HepG2 (cell line): ENCODE data around the gene PPP1R15B. TPM values are rescaled to one million over a fixed set of nuclear protein-coding genes. Genes with fewer than 3 reads are reported as not detected.

Experiments used
- DBP ChIP-seq: sonication (generic); formaldehyde crosslinking; IDR thresholded peaks from 2 replicates; pipeline ENCODE4 v1.4.0; 2020; ENCODE audit warnings: missing genetic modification reagents; ENCODE audit errors: not compliant biosample characterization
- IKZF5 ChIP-seq: IDR thresholded peaks from 2 replicates; pipeline ENCODE4 v1.6.1; 2018; ENCODE audit warnings: missing genetic modification reagents, mild to moderate bottlenecking, missing compliant biosample characterization
- KAT7 ChIP-seq: IDR thresholded peaks from 2 replicates; pipeline ENCODE4 v1.6.1; 2018; ENCODE audit warnings: borderline replicate concordance, missing compliant biosample characterization
- KAT8 ChIP-seq: IDR thresholded peaks from 2 replicates; pipeline ENCODE4 v1.6.1; 2016; ENCODE audit warnings: missing genetic modification reagents, missing compliant biosample characterization
- KIAA2018 ChIP-seq: sonication (generic); formaldehyde crosslinking; IDR thresholded peaks from 2 replicates; pipeline ENCODE4 v1.5.0; 2020; ENCODE audit warnings: mild to moderate bottlenecking, missing genetic modification reagents, borderline replicate concordance
- PCBP1 ChIP-seq: fragments of 200-400 bp; formaldehyde crosslinking; IDR thresholded peaks from 2 replicates; pipeline ENCODE4 v1.6.1; 2017; ENCODE audit warnings: mild to moderate bottlenecking, low read depth, low read length, borderline replicate concordance
- SRSF9 ChIP-seq: fragments of 200-400 bp; formaldehyde crosslinking; IDR thresholded peaks from 2 replicates; pipeline ENCODE4 v1.6.1; 2018; ENCODE audit warnings: borderline replicate concordance, mild to moderate bottlenecking, low read depth, low read length; ENCODE audit not compliant: insufficient read depth, poor library complexity, severe bottlenecking
- ZKSCAN5 ChIP-seq: sonication (generic); formaldehyde crosslinking; IDR thresholded peaks from 2 replicates; pipeline ENCODE4 v1.5.1; 2020; ENCODE audit warnings: mild to moderate bottlenecking, missing genetic modification reagents
- ZKSCAN8 ChIP-seq: IDR thresholded peaks from 2 replicates; pipeline ENCODE4 v1.6.1; 2016; ENCODE audit warnings: borderline replicate concordance, missing genetic modification reagents, missing compliant biosample characterization
- ZNF160 ChIP-seq: sonication (generic); formaldehyde crosslinking; IDR thresholded peaks from 2 replicates; pipeline ENCODE4 v1.8.0; 2022; ENCODE audit warnings: mild to moderate bottlenecking, inconsistent platforms, missing genetic modification reagents
- ZNF30 ChIP-seq: sonication (generic); formaldehyde crosslinking; IDR thresholded peaks from 2 replicates; pipeline ENCODE4 v1.5.0; 2020; ENCODE audit warnings: mild to moderate bottlenecking, missing genetic modification reagents
- ZNF7 ChIP-seq: IDR thresholded peaks from 2 replicates; pipeline ENCODE4 v1.6.1; 2016; ENCODE audit warnings: missing biosample characterization, missing genetic modification reagents
- ZNF839 ChIP-seq: sonication (generic); formaldehyde crosslinking; IDR thresholded peaks from 2 replicates; pipeline ENCODE4 v1.4.0; 2020; ENCODE audit warnings: missing genetic modification reagents, mild to moderate bottlenecking, borderline replicate concordance
- polyA plus RNA-seq, 8 experiments: library from polyadenylated mRNA; depleted of rRNA in 3 of 8; stranded (reverse) in 7 of 8; unstranded in 1 of 8; fragments of >200 nt; fragmentation: Illumina TruSeq in 4 of 8; extraction: Trizol in 4 of 8; gene quantifications; 2 replicates each; pipeline versions ENCODE4 v1.2.1 to v1.2.3, GENCODE V29; 2011 to 2016; ENCODE audit warnings: low read depth in 4 of 8, missing spikeins in 1 of 8, mixed read lengths in 1 of 8; ENCODE audit not compliant: insufficient read depth in 1 of 8
- total RNA-seq, 5 experiments: library from RNA; depleted of rRNA; stranded (reverse); fragments of >200 nt; fragmentation: Illumina TruSeq; extraction: Trizol; gene quantifications; 2 replicates each; pipeline ENCODE4 v1.2.3, GENCODE V29; 2016; ENCODE audit warnings: low read depth in 1 of 5
- TF ChIP-seq, protein P1 (sequence below): sonication (generic); formaldehyde crosslinking; IDR thresholded peaks from 2 replicates; pipeline ENCODE4 v1.8.1; 2023; ENCODE audit warnings: mild to moderate bottlenecking, missing genetic modification reagents
- TF ChIP-seq, protein P2 (sequence below): sonication (generic); formaldehyde crosslinking; IDR thresholded peaks from 2 replicates; pipeline ENCODE4 v1.5.0; 2020; ENCODE audit warnings: missing genetic modification reagents

The PPP1R15B gene
- total and polyA plus RNA-seq, 2 of the 13 experiments (the other 11 are each of a cell fraction or from before 2014, with no cell fraction given), result 13.4 to 23.8 TPM

DNA sequence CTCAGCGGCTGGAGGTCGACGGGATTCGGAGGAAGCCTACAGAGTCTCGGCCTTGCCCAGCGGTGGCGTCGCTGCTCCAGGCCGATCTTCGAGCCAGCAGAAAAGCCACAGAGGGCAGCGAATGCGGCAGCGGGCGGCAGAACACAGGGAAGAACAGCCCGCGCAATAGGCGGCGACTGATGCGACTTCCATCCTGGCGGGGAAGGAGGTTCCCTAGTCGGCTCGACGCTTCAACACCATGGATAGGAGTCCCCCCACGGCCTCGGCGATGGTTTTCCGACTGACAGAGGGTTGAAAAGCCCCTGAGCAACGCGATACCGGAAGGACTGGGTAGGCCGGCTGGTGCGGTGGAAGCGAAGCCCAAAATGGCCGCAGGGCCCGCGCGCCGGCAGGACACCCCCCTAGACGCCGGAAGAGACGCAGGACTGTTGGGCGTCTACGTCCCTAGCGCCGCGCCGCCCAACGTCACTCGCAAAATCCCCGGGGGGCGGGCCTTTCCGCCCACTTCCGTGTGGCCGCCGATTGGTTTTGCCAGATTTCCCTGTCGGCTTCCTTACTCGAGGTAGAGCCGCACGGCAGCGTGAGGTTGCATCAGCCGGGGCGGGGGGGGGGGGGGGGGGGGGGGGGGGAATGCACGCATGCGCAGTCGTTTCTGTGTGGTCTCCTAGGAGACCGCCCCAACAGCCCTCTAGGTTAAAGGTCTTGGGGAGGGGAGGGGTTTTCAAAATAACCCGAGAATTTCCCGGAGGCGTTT is at the start of gene PPP1R15B (continued):
- TF ChIP-seq KIAA2018 (no peak), ZKSCAN5 (CRISPR knock-in tag) (no peak), ZNF30 (CRISPR knock-in tag) (no peak), ZNF839 (CRISPR knock-in tag) (0 out of 2 replicates have a peak, but pooled peaks have one; percentile 27), SRSF9 (no peak), DBP (no peak), PCBP1 (no peak), ZNF7 (CRISPR knock-in tag) (no peak), ZNF160 (CRISPR knock-in tag) (0 out of 2 replicates have a peak, but pooled peaks have one; percentile 62), ZKSCAN8 (CRISPR knock-in tag) (0 out of 2 replicates have a peak, but pooled peaks have one; percentile 15), KAT7 (CRISPR knock-in tag) (no peak; the same call in 1 of the 2 replicates), KAT8 (CRISPR knock-in tag) (peak; percentile 94), IKZF5 (CRISPR knock-in tag) (peak; percentile 70)
- TF ChIP-seq, protein P1, sequence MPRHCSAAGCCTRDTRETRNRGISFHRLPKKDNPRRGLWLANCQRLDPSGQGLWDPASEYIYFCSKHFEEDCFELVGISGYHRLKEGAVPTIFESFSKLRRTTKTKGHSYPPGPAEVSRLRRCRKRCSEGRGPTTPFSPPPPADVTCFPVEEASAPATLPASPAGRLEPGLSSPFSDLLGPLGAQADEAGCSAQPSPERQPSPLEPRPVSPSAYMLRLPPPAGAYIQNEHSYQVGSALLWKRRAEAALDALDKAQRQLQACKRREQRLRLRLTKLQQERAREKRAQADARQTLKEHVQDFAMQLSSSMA, result peak; percentile 89
- TF ChIP-seq, protein P2, sequence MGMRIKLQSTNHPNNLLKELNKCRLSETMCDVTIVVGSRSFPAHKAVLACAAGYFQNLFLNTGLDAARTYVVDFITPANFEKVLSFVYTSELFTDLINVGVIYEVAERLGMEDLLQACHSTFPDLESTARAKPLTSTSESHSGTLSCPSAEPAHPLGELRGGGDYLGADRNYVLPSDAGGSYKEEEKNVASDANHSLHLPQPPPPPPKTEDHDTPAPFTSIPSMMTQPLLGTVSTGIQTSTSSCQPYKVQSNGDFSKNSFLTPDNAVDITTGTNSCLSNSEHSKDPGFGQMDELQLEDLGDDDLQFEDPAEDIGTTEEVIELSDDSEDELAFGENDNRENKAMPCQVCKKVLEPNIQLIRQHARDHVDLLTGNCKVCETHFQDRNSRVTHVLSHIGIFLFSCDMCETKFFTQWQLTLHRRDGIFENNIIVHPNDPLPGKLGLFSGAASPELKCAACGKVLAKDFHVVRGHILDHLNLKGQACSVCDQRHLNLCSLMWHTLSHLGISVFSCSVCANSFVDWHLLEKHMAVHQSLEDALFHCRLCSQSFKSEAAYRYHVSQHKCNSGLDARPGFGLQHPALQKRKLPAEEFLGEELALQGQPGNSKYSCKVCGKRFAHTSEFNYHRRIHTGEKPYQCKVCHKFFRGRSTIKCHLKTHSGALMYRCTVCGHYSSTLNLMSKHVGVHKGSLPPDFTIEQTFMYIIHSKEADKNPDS, result no peak
